Panc1 (cell line): ENCODE results near the gene SRGAP2C. TPM values are rescaled to one million over a fixed set of nuclear protein-coding genes. Genes with fewer than 3 reads are reported as not detected.
"Not testable (repeated sequence)": the region's sequence is repeated elsewhere in the genome, so short reads cannot be mapped to it uniquely, and the experiment has no call there.

Experiments
- ATAC-seq: fragments of 200-7000 bp; cut with Tn5 transposase; 2 replicates; pipeline ENCODE4 v1.9.1; 2020; ENCODE audit warnings: mild to moderate bottlenecking, moderate library complexity
- BruUV-seq: library from RNA; stranded (reverse); fragments of 400-500 nt; replicated peaks from 2 replicates; lab custom pipeline; 2021; lab: Mats Ljungman, UMichigan
- CTCF ChIA-PET: fragments of 300-600 bp; sonication (Branson Sonifier 250); formaldehyde crosslinking; loops from one replicate; lab custom pipeline; 2022; ENCODE audit warnings: antibody characterized with exemption; lab: Charles Lee
- POLR2A ChIA-PET: fragments of 300-600 bp; sonication (Branson Sonifier 250); formaldehyde crosslinking; loops from one replicate; lab custom pipeline; 2022; ENCODE audit warnings: antibody characterized with exemption; lab: Charles Lee
- DNase-seq: peaks from one replicate; pipeline ENCODE4 v3.0.0-alpha.2; 2010; ENCODE audit warnings: low read depth, low spot score
- H3K27ac ChIP-seq: 2 replicates; pipeline ENCODE4 v1.5.1; 2011; ENCODE audit warnings: mild to moderate bottlenecking, low read length, inconsistent platforms
- H3K27me3 ChIP-seq: fragments of 200-500 bp; sonication (Bioruptor generic); 2 replicates; pipeline ENCODE4 v1.6.0; 2014; ENCODE audit warnings: low read length, inconsistent platforms; ENCODE audit not compliant: control insufficient read depth, insufficient read depth
- H3K36me3 ChIP-seq: fragments of 200-500 bp; sonication (Bioruptor generic); 2 replicates; pipeline ENCODE4 v1.5.1; 2014; ENCODE audit warnings: inconsistent platforms, mild to moderate bottlenecking, low read length, moderate library complexity; ENCODE audit not compliant: control insufficient read depth, insufficient read depth
- H3K4me1 ChIP-seq: 2 replicates; pipeline ENCODE4 v1.5.1; 2011; ENCODE audit warnings: inconsistent platforms, mild to moderate bottlenecking, low read length, moderate library complexity; ENCODE audit not compliant: control insufficient read depth, insufficient read depth
- H3K4me3 ChIP-seq, 2 experiments: 2 replicates each; pipeline ENCODE4 v1.5.1; 2011 to 2012; ENCODE audit warnings: low read depth in 2 of 2, low read length in 2 of 2, mild to moderate bottlenecking in 2 of 2, inconsistent platforms in 1 of 2, moderate library complexity in 1 of 2
- H3K9me3 ChIP-seq: fragments of 200-500 bp; sonication (Bioruptor generic); 2 replicates; pipeline ENCODE4 v1.5.1; 2014; ENCODE audit warnings: low read depth, mild to moderate bottlenecking, inconsistent platforms, low read length, moderate library complexity; ENCODE audit not compliant: control insufficient read depth, insufficient read depth
- in situ Hi-C: cut with HindIII; loops from 2 replicates; pipeline ENCODE4 v1.10.0; 2016; ENCODE audit warnings: low sequenced_read_pairs, low pct_unique_long_range_greater_than_20kb
- intact Hi-C: fragments of 100-400 bp; cut with micrococcal nuclease; formaldehyde crosslinking; loops from one replicate; pipeline ENCODE4 v1.10.0; 2022; ENCODE audit not compliant: unreplicated experiment
- total RNA-seq: library from RNA; stranded (reverse); gene quantifications from one replicate; pipeline ENCODE4 v1.2.1, GENCODE V29; 2021; ENCODE audit not compliant: unreplicated experiment

Gene SRGAP2C
- total RNA-seq, 1 experiment from 2014 or later = 50.5 TPM

DNA sequence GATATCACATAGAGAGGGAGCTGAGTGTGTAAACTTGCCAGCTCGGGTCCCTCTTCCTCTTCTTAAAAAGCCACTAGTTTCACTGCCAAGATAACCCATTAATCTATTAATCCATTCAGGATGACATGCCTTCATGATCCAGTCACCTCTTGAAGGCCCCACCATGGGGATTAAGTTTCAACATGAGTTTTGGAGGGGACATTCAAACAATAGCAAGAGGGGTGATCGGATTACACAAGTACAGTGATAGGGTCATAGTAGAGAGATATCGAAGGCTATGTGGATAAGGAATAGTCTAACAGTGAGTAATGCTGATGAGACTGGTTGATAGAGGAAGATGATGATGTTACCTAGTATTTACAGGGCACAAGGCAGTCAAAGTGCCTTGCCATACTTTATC, 18.2 kb downstream of the SRGAP2C start:
- H3K4me3 ChIP-seq, H3K27ac ChIP-seq, DNase-seq, intact Hi-C loops, CTCF ChIA-PET, POLR2A ChIA-PET, H3K4me1 ChIP-seq, H3K9me3 ChIP-seq, H3K27me3 ChIP-seq, H3K36me3 ChIP-seq, BruUV-seq, in situ Hi-C loops, ATAC-seq: not testable (repeated sequence)

DNA sequence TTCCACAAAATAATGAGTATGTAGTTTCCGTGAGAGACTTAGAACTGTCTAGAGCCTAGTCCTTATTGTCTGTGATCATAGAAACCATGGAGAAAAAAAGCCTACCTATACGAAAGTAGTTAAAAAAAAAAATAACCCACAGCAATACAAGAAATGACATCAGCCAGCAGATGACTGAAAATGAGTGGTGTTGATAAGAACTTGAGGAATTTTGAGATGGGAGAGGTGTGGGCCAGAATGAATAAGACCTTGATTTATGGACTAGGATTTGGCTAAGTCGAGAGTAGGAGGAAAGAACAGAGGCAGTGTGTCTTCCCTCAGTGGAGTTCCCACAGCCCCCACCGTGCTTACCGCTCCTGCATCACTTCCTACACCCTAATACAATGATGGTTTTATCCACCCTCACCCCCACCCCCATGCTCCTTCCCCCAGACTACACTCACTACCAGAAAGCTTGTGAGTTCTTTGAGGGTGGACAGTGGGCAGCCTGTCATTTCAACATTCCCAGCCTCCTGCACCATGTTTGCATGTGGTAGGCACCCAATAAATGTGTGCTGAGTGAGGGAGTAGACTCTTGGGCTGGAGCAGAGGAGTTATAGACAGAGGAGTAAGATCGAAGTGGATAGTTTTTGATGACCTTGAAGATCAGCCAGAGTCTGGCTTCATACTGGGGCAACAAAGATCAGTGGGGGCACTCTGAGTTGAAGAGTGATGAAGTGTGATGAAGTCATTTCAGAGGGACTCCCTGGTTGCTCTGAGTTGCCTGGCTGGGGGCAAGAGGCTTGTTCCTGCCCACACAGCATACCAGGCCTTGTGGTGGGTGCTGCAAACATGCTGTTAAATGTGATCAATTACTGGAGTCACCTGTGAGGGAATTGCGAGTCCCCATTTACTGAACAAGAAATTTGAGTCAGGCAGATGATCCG, 21.3 kb downstream of the SRGAP2C start:
- H3K27me3 ChIP-seq, POLR2A ChIA-PET, H3K27ac ChIP-seq, CTCF ChIA-PET, BruUV-seq, DNase-seq, H3K9me3 ChIP-seq, intact Hi-C loops, ATAC-seq, H3K4me1 ChIP-seq, H3K4me3 ChIP-seq, in situ Hi-C loops, H3K36me3 ChIP-seq: not testable (repeated sequence)

DNA sequence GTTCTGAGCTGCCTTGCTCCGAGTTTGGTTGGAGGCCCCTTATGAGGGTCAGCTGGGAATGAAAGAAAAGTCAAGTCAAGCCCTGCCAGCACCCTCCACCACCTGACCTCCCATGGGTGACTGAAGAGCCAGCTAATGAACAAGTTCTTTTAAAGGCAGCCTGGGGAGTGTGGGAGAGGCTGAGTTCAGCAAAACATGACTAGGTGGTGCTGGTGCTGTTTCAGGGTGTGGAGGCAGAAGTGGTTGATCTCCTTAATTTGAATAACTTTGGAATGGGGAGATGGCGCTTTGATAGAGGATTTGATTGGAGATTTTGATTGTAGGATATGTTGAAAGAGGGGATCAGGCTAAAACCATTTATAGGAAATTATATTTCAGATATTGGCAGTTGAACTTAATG, 22.6 kb downstream of the SRGAP2C start:
- H3K27me3 ChIP-seq, DNase-seq, intact Hi-C loops, H3K4me1 ChIP-seq, BruUV-seq, H3K36me3 ChIP-seq, H3K9me3 ChIP-seq, CTCF ChIA-PET, ATAC-seq, H3K4me3 ChIP-seq, H3K27ac ChIP-seq, in situ Hi-C loops, POLR2A ChIA-PET: not testable (repeated sequence)

DNA sequence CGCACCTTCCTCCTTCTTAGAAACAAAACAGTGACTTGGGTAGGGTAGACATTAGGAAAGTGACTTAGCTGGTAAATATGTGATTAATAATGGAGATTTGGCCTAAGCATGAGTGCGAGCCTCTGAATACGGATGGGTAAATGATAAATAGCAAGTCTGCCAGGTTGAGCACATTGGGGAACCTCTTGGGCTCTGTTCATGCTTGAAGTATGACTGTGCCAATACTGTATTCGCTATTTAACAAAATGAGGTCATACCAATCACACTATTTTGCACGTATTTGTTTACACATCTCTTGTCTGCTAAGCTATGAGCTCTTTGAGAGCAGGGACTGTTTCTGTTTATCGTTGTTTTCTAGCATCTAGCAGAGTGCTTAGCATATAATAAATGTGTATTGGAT, 23.6 kb downstream of the SRGAP2C start:
- intact Hi-C loops, POLR2A ChIA-PET, H3K4me3 ChIP-seq, H3K4me1 ChIP-seq, H3K9me3 ChIP-seq, H3K27ac ChIP-seq, H3K27me3 ChIP-seq, BruUV-seq, DNase-seq, H3K36me3 ChIP-seq, ATAC-seq, CTCF ChIA-PET, in situ Hi-C loops: not testable (repeated sequence)

DNA sequence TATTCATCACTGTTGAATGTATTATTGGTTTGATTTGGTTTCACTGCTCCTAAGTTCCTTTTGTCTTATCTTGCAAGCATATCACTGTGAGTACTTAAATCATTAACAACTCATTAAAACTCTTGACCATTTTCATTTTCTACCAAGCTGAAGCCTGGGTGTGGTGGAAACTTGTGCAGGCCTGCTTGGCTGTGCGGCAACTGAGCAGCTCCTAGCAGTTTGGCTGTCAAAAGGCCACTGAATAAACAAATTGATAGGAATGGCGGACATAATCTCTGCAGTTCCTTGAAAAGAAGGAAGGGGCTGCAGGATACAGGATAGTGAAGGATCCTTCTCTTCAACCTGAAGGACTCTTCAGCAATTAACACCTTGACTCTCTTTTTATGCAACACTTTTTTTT, 26.0 kb downstream of the SRGAP2C start:
- H3K4me1 ChIP-seq, in situ Hi-C loops, BruUV-seq, POLR2A ChIA-PET, H3K4me3 ChIP-seq, ATAC-seq, H3K9me3 ChIP-seq, DNase-seq, H3K27ac ChIP-seq, CTCF ChIA-PET, intact Hi-C loops, H3K27me3 ChIP-seq, H3K36me3 ChIP-seq: not testable (repeated sequence)

DNA sequence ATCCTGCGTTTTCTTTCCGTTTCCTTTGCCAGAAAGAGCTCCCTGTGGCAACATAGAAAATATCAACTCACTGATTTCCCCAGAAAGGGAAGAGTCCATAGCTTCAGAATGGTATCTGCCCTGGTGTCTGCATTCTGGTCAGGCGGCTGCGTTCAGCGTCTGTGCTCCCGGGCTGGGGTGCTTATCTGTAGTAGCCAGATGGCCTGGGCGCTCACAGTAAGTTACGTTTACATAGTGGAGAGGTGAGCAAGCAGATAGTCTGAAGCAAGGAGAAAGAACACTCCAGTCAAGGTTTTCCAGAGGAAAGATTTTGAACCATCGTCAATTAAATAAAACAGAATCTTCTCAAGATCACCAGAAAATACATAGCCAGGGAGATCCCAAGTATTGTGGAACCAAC, 28.7 kb downstream of the SRGAP2C start:
- H3K36me3 ChIP-seq, H3K4me3 ChIP-seq, H3K27me3 ChIP-seq, ATAC-seq, H3K4me1 ChIP-seq, DNase-seq, BruUV-seq, CTCF ChIA-PET, H3K27ac ChIP-seq, in situ Hi-C loops, POLR2A ChIA-PET, intact Hi-C loops, H3K9me3 ChIP-seq: not testable (repeated sequence)

DNA sequence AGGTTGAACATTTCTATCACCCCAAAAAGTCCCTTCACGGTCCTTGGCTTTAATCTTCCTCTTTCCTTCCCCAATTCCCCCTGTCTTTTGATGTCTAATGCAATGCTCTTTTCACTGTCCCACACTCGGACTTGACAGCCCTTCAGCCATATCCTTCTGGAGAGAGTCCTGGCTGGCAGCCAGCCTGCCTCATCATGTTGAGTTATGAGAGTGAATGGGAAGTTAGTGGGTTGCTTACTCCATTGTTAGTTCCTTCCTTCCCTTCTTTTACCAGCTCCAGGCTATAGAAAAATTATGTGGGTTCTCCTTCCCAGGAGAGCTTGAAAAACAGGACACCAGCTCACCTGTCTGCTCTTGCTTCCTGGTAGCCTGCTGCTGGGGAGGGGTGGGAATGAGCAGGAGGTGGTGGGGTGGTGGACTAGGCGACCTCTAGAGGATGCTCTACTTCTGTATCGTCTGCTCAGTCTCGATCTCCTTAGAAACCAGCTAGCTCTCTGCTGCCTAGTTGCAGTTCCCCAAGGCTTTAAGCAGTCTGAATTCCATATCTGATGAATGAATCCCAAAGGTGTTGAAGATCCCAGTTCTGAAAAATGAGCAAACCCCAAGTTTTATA, 29.9 kb downstream of the SRGAP2C start:
- ATAC-seq, POLR2A ChIA-PET, intact Hi-C loops, H3K4me3 ChIP-seq, H3K27me3 ChIP-seq, H3K36me3 ChIP-seq, H3K4me1 ChIP-seq, CTCF ChIA-PET, H3K27ac ChIP-seq, DNase-seq, BruUV-seq, in situ Hi-C loops, H3K9me3 ChIP-seq: not testable (repeated sequence)
